Stimulated activated CD8-positive, alpha-beta memory T cell treated with anti-CD3 and anti-CD28 coated beads, Interleukin-4, amount 100 ng/mL, for 4 hours (primary cell): ENCODE data around the gene SMPD4.
A peak's percentile ranks its signal among the peaks of the same experiment; 100 is the strongest.
"Not testable (repeated sequence)": the region's sequence is repeated elsewhere in the genome, so short reads cannot be mapped to it uniquely, and the experiment has no call there.

ENCODE experiments used
- DNase-seq, 2 donors: peaks; one replicate each; pipeline ENCODE4 v3.0.0-alpha.2; 2020; ENCODE audit warnings: low read depth in 2 of 2, low spot score in 1 of 2

SMPD4 gene

GRCh38 chr2:130181325-130181879 lies at the start of gene SMPD4:
Gene SMPD4, minus strand, starts transcription at chr2:130181602. Its CDS starts 5,010 bp downstream, at chr2:130176592.
- DNase-seq, result peak; percentile 95 to 96

- not testable (repeated sequence) for DNase-seq
These were observed 49.5 kb upstream of the SMPD4 start for GRCh38 chr2:130230907-130231306.

- not testable (repeated sequence) for DNase-seq
These were observed 49.0 kb upstream of the SMPD4 start for GRCh38 chr2:130230376-130230775.

- DNase-seq, result not testable (repeated sequence)
These were observed 47.7 kb upstream of the SMPD4 start for GRCh38 chr2:130229161-130229510.

- not testable (repeated sequence) for DNase-seq
These were observed 47.2 kb upstream of the SMPD4 start for GRCh38 chr2:130228467-130229160.

GRCh38 chr2:130228005-130228404 lies 46.6 kb upstream of the SMPD4 start:
- not testable (repeated sequence) for DNase-seq

- not testable (repeated sequence) for DNase-seq
These were observed 41.1 kb upstream of the SMPD4 start for GRCh38 chr2:130222523-130222922.

- DNase-seq, result not testable (repeated sequence)
These were observed 39.1 kb upstream of the SMPD4 start for GRCh38 chr2:130220505-130220904.

GRCh38 chr2:130219147-130219546 lies 37.7 kb upstream of the SMPD4 start:
- DNase-seq, result not testable (repeated sequence)

- DNase-seq, result not testable (repeated sequence)
These were observed 25.6 kb upstream of the SMPD4 start for GRCh38 chr2:130207051-130207450.

GRCh38 chr2:130203150-130203549 lies 21.7 kb upstream of the SMPD4 start:
- DNase-seq, result not testable (repeated sequence)

GRCh38 chr2:130202518-130202917 lies 21.1 kb upstream of the SMPD4 start:
- DNase-seq, result not testable (repeated sequence)

GRCh38 chr2:130198343-130198742 lies 16.9 kb upstream of the SMPD4 start, which contains the start of gene TUBA3E:
Gene TUBA3E, minus strand, starts transcription at chr2:130198439. Its CDS starts 79 bp downstream, at chr2:130198360.
- DNase-seq, result no peak

- DNase-seq, result not testable (repeated sequence)
These were observed 14.7 kb upstream of the SMPD4 start for GRCh38 chr2:130196052-130196451.

GRCh38 chr2:130195089-130195635 lies 13.8 kb upstream of the SMPD4 start:
- DNase-seq, result not testable (repeated sequence)

GRCh38 chr2:130193824-130194223 lies 12.4 kb upstream of the SMPD4 start:
- DNase-seq, result not testable (repeated sequence)

GRCh38 chr2:130192451-130192850 lies 11.0 kb upstream of the SMPD4 start:
- DNase-seq, result not testable (repeated sequence)

- not testable (repeated sequence) for DNase-seq
These were observed 9.9 kb upstream of the SMPD4 start for GRCh38 chr2:130191319-130191718.

- no peak for DNase-seq
These were observed 8.8 kb upstream of the SMPD4 start for GRCh38 chr2:130190237-130190636.

- DNase-seq, result not testable (repeated sequence)
These were observed 7.6 kb upstream of the SMPD4 start for GRCh38 chr2:130188958-130189357.

- DNase-seq, result not testable (repeated sequence)
These were observed 6.7 kb upstream of the SMPD4 start for GRCh38 chr2:130187859-130188792.
